SK-N-MC (cell line): ENCODE results near the gene CEP164.

Experiments
- DNase-seq: peaks from one replicate; pipeline ENCODE4 v3.0.0-alpha.2; 2011; ENCODE audit warnings: low read depth, low spot score
- H3K27ac ChIP-seq: fragments of 200-600 bp; sonication (generic); 2 replicates; pipeline ENCODE4 v1.5.1; 2016; ENCODE audit warnings: mixed run types
- H3K36me3 ChIP-seq: fragments of 200-600 bp; sonication (generic); 2 replicates; pipeline ENCODE4 v1.6.1; 2017; ENCODE audit warnings: antibody characterized with exemption, low read length, mixed read lengths; ENCODE audit not compliant: insufficient read depth
- H3K4me3 ChIP-seq: fragments of 200-600 bp; sonication (generic); 2 replicates; pipeline ENCODE4 v1.5.1; 2016
- H3K9ac ChIP-seq: fragments of 200-600 bp; sonication (generic); 2 replicates; pipeline ENCODE4 v1.8.0; 2017; ENCODE audit warnings: mixed run types, mixed read lengths; ENCODE audit not compliant: insufficient read length
- H3K9me3 ChIP-seq: fragments of 200-600 bp; sonication (generic); 2 replicates; pipeline ENCODE4 v1.6.1; 2017; ENCODE audit warnings: low read depth, mild to moderate bottlenecking, antibody characterized with exemption, low read length, moderate library complexity, mixed read lengths
- EZH2 ChIP-seq: fragments of 200-600 bp; sonication (generic); IDR thresholded peaks from one replicate; pipeline ENCODE4 v1.6.1; 2017; ENCODE audit warnings: antibody characterized with exemption
- FOXP2 ChIP-seq: optimal IDR thresholded peaks from 2 replicates; pipeline ENCODE3; 2011; ENCODE audit warnings: mild to moderate bottlenecking, moderate library complexity; ENCODE audit not compliant: insufficient read depth; ENCODE audit errors: extremely low read length, control extremely low read depth
- POLR2AphosphoS5 ChIP-seq: IDR thresholded peaks from 2 replicates; pipeline ENCODE4 v1.6.1; 2012; ENCODE audit warnings: mild to moderate bottlenecking, low read depth, low read length, borderline replicate concordance

The CEP164 gene

GRCh38 chr11:117462864-117463247 lies 135.2 kb downstream of the CEP164 start:
- Histone ChIP-seq H3K4me3 (no peak overlapping the region), H3K9me3 (no peaks in the 10 kb centered on the region), H3K36me3 (no peaks in the 10 kb centered on the region), H3K27ac (no peak overlapping the region), H3K9ac (no peak overlapping the region)
- no peak for TF ChIP-seq POLR2AphosphoS5
- TF ChIP-seq EZH2, result no peak
- no peak for TF ChIP-seq FOXP2
- DNase-seq, result no peak
